ENCODE results near the gene PAK5.

DNA sequence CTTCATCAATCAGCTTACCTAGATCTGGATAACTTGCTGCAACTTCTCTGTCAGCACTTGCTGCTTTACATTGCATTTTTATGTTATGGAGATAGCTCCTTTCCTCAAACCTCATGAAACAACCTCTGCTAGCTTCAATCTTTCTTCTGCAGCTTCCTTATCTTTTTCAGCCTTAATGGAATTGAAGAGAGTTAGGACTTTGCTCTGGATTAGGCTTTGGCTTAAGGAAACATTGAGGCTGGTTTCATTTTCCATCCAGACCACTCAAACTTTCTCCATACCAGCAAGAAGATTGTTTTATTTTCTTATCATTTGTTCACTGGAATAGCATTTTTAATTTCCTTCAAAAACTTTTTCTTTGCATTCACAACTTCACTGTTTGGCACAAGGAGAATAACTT lies 48.8 kb upstream of the PAK5 start:
- TF ChIP-seq, protein P1, sequence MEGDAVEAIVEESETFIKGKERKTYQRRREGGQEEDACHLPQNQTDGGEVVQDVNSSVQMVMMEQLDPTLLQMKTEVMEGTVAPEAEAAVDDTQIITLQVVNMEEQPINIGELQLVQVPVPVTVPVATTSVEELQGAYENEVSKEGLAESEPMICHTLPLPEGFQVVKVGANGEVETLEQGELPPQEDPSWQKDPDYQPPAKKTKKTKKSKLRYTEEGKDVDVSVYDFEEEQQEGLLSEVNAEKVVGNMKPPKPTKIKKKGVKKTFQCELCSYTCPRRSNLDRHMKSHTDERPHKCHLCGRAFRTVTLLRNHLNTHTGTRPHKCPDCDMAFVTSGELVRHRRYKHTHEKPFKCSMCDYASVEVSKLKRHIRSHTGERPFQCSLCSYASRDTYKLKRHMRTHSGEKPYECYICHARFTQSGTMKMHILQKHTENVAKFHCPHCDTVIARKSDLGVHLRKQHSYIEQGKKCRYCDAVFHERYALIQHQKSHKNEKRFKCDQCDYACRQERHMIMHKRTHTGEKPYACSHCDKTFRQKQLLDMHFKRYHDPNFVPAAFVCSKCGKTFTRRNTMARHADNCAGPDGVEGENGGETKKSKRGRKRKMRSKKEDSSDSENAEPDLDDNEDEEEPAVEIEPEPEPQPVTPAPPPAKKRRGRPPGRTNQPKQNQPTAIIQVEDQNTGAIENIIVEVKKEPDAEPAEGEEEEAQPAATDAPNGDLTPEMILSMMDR (IDR thresholded peaks at IDR 0.05) = no peak
- TF ChIP-seq POLR2A (IDR thresholded peaks at IDR 0.05) = no peak

Measured in esophagus squamous epithelium (tissue), 4 donors.